Left renal pelvis (tissue), 4 donors: ENCODE measurements around the gene ABCC1. TPM values are rescaled to one million over a fixed set of nuclear protein-coding genes. Genes with fewer than 3 reads are reported as not detected.
"Not testable (repeated sequence)": the region's sequence is repeated elsewhere in the genome, so short reads cannot be mapped to it uniquely, and the experiment has no call there.

Experiments used
- DNase-seq, 4 donors: peaks; one replicate each; pipeline ENCODE4 v3.0.0-alpha.2; 2013; ENCODE audit warnings: low read depth in 4 of 4, low spot score in 3 of 4
- polyA plus RNA-seq, 4 donors: library from polyadenylated mRNA; unstranded; fragments of 120-200 nt; gene quantifications; one replicate each; pipeline ENCODE4 v1.2.1, GENCODE V29; 2013; ENCODE audit not compliant: insufficient read length in 4 of 4

Gene ABCC1
- polyA plus RNA-seq, 4 donors: 18.3 to 30.2 (median 23.1) TPM

DNA sequence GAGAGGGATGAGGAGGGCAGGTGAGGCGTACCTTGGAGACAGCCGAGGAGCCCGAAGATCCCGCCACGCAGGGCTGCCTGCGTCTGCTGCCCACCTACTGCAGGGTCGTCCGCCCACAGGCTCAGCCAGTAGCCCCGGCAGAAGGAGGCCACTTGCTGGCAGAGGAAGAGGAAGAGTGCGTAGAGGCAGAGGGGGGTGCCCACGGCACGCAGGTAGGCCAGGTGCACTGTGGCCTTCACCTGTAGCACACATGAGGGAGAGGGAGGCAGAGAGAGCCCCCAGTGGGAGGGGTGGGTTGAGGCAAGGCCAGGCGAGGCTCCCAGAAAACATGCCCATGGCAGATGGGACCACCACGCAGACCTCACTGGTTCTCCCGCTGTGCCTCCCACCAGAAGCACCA lies 220.2 kb downstream of the ABCC1 start:
- no peak for DNase-seq

GRCh38 chr16:16171332-16171919 lies 222.0 kb downstream of the ABCC1 start:
- no peak for DNase-seq

DNA sequence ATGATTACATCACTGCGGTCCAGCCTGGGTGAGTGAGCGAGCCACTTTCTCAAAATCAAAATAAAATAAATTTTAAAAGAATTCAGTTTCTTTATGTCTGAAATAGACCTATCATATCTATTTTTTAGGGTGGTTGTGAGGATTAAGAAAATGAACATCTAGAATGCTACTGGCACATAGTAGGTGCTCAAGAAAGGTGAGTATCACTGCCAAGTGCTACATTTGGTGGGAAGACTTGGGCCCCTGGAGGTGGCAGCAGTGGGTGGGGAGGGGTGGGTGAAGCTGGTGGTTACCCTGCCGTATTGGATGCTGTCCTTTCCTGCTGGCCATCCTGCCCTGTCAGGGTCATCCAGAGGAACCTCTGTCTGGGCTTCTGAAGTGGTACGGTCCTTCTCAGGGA lies 223.6 kb downstream of the ABCC1 start:
- DNase-seq: no peak

GRCh38 chr16:16175296-16175695 lies 225.9 kb downstream of the ABCC1 start:
- DNase-seq: no peak

DNA sequence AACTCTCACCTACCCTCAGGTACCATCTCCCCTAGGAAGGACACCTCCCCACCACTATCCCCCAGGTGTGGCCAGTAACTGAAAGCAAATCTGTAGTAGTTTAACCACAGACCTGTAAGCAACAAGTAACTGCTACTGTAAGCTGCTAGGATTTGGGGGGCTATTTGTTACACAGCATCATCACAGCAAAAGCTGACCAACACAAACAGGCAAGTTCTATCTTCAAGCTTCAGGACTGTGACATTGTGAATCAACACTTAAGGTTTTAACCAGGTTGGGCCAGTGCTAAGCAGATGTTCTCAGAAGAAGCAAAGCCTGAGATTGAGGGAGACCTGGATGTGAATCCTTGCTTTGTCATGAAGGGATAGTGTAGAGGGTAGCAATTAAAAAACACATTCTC lies 226.9 kb downstream of the ABCC1 start:
- DNase-seq: no peak

- DNase-seq: no peak
These were observed 229.2 kb downstream of the ABCC1 start for GRCh38 chr16:16178455-16179162.

DNA sequence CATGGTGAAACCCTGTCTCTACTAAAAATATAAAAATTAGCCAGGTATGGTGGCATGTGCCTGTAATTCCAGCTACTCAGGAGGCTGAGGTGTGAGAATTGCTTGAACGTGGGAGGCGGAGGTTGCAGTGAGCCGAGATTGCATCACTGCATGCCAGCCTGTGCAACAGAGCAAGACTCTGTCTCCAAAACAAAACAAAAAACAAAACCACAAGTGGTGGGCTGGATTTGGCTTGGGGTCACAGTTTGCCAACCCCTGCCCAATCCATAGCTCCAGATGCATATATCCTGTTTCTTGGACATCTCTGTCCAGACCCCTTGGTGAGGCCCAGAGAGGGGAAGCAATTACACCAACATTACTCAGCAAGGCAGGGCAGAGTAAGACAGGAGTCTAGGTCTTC lies 232.3 kb downstream of the ABCC1 start:
- not testable (repeated sequence) for DNase-seq

DNA sequence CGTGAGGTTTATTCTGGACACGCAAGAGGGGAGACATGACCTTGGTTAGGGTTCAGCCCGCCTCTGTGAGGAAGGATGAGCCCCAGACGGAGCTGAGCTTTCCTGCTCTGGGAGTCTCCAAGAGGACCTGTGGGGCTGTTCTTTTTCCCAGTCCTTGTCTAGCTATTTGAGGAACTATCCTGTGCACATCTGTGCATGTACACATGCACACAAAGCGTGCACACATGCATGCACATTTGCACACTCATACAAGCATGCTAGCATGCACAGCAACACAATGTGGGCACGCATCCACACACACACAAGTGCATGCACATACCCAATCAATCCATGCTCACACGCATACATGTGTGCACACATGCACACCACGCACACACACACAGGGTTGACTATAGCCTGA lies 233.5 kb downstream of the ABCC1 start:
- DNase-seq: no peak

GRCh38 chr16:16183562-16183961 lies 234.1 kb downstream of the ABCC1 start:
- no peak for DNase-seq

GRCh38 chr16:16184594-16184993 lies 235.2 kb downstream of the ABCC1 start:
- no peak for DNase-seq

- DNase-seq: no peak
These were observed 235.7 kb downstream of the ABCC1 start for GRCh38 chr16:16185095-16185494.

DNA sequence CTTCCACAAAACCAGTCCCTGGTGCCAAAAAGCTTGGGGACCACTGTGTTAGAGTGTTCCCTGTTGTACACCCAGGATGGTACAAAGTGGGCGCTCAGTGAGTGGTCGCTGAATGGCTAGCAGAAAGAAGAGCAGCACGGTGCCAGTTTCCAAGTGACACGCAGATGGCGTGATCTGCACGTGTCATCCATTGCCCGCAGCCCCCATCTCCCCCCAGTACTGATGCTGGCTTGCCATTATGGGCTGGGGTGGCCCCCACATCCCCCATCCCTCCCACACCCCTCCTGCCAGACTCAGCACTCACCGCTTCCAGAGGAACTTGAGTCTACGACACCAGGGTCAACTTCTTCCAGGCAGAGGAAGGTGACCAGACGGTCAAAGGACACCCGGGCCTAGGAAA lies 237.4 kb downstream of the ABCC1 start:
- no peak for DNase-seq

DNA sequence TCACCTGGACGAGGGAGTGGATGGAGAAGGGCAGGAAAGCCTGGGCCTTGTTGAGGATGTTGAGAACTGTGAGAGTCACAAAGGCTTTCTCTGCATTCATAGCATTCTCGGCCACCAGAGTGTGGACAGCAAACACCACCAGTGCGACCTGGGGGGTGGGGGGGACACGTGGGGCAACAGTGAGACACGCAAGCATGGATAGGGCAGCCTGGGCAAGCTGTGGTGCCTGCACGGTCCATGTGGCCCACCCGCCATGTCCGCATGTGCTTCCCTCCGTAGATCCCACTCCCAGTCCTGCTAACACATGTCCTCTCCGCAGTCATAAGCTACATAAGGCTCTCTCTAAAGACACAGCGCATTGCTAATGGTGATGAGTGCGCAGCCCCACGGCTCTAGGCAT lies 239.4 kb downstream of the ABCC1 start:
- no peak for DNase-seq

DNA sequence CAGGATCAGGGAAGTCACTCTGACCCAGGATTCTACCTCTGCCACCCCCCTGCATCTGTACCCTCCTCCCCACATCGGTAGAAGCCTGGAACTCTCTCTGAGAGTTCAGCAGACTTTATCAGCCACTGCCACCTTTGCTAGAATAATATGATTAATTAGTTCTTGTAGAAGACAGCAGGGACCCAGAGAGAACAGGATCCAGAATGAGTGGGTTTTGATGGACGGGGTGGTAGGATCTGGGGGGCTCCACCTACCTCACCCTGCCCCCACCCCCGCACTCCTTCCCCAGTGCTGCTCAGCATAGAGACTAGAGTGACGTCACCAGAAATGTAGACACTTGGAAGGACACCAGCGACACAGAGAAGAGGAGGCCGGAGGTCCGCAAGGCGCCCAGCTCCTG lies 240.4 kb downstream of the ABCC1 start:
- DNase-seq: no peak

DNA sequence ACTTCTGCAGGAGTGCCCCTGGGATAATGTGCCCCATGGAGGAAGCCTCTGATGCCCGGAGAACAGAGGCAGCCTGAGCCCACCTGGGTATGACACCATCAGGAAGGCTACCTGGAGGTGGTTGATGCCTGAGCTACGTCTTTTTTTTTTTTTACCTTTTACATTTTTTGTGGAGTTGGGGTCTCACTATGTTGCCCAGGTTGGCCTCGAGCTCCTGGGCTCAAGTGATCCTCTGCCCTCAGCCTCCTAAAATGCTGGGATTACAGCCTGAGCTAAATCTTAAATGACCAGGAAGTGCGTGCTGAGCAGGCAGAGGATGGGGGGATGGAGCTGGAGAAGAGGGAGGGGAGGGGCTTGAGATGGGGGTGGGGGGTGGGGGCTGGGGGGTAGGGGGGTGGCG lies 241.1 kb downstream of the ABCC1 start:
- DNase-seq: no peak

GRCh38 chr16:16190966-16191365 lies 241.6 kb downstream of the ABCC1 start:
- not testable (repeated sequence) for DNase-seq

DNA sequence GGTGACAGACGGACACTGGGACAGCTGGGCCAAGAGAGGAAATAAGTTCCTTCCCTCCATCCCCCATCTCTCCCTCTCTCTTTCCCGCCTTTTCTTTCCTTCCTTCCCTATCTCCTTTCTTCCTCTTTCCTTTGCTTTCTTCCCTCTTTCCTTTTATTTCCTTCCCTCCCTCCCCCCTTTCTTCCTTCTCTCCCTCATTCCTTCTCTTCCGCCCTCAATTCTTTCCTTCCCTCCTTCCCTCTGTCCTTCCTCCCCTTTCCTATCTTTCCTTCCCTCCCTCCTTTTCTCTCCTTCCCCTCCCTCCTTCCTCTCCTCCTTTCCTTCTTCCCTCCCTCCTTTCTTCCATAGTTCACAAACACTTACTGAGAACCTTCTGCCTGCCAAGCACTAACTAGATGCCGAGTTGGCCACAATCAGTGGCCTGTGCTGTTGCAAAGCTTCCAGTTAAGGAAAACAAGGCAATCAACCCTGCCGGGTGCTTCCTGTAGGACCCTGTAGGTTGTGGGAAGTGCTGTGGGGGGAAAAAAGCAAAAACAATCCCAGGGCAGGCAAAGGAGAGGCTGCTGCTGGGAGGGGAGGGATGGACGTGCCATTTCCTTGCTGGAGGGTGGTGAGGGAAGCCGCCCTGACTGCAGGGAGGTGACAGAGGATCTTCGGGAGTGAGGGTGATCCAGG lies 242.2 kb downstream of the ABCC1 start:
- no peak for DNase-seq

Other genes starting within 250 kb of the ABCC1 start
- 10 to 100 TPM in 2 of 4 donors, 1 to 10 TPM in 2; 4.6 to 15.6 (median 11.8) TPM for gene MYH11, start 92.6 kb upstream of the ABCC1 start, polyA plus RNA-seq
- gene CEP20, start 61.0 kb upstream of the ABCC1 start, polyA plus RNA-seq: 10 to 100 TPM; 32.6 to 50.2 (median 39.4) TPM